CD14-positive monocyte (primary cell): ENCODE data around the gene CYCS. TPM values are rescaled to one million over a fixed set of nuclear protein-coding genes. Genes with fewer than 3 reads are reported as not detected.

ENCODE experiments used
- DNase-seq, 3 donors: peaks; one replicate each; pipeline ENCODE4 v3.0.0-alpha.2; 2011 to 2022
- H2AFZ ChIP-seq: 2 replicates; pipeline ENCODE4 v1.6.0; 2012; ENCODE audit warnings: mild to moderate bottlenecking, low read depth, low read length, inconsistent platforms; ENCODE audit not compliant: insufficient read depth, poor library complexity, severe bottlenecking
- H3K27ac ChIP-seq, 2 donors: 1 replicate in 1 of 2; 2 replicates in 1 of 2; pipeline ENCODE4 v1.5.1; 2012 to 2013; ENCODE audit warnings: low read length in 2 of 2, control low read depth in 1 of 2, inconsistent platforms in 1 of 2, low read depth in 1 of 2, mild to moderate bottlenecking in 1 of 2
- H3K27me3 ChIP-seq, 2 donors: one replicate each; pipeline versions ENCODE4 v1.6.0 to v1.6.1; 2011 to 2013; ENCODE audit warnings: low read length in 2 of 2; ENCODE audit not compliant: control insufficient read depth in 2 of 2, insufficient read depth in 2 of 2
- H3K36me3 ChIP-seq, 2 donors: replicated peaks in 1 of 2; 1 replicate in 1 of 2; 2 replicates in 1 of 2; pipeline versions ENCODE4 v1.5.1 to v1.6.1; 2012 to 2013; ENCODE audit warnings: low read length in 2 of 2, control low read depth in 1 of 2, inconsistent platforms in 1 of 2, mild to moderate bottlenecking in 1 of 2; ENCODE audit not compliant: insufficient read depth in 2 of 2, control insufficient read depth in 1 of 2
- H3K4me1 ChIP-seq, 2 donors: 1 replicate in 1 of 2; 2 replicates in 1 of 2; pipeline versions ENCODE4 v1.5.1 to v1.6.1; 2012 to 2013; ENCODE audit warnings: low read length in 2 of 2, control low read depth in 1 of 2, inconsistent platforms in 1 of 2, mild to moderate bottlenecking in 1 of 2, moderate library complexity in 1 of 2; ENCODE audit not compliant: insufficient read depth in 2 of 2, control insufficient read depth in 1 of 2
- H3K4me2 ChIP-seq: replicated peaks from 2 replicates; pipeline ENCODE3; 2012; ENCODE audit warnings: low read length, moderate library complexity, mild to moderate bottlenecking; ENCODE audit not compliant: poor library complexity, severe bottlenecking; ENCODE audit errors: extremely low read depth
- H3K4me3 ChIP-seq, 3 experiments: fragments of 200-600 bp in 1 of 3; sonication (generic) in 1 of 3; replicated peaks in 1 of 3; 1 replicate in 2 of 3; 2 replicates in 1 of 3; pipeline ENCODE4 v1.5.1; 2011 to 2013; ENCODE audit warnings: low read length in 3 of 3, mild to moderate bottlenecking in 3 of 3, control low read depth in 2 of 3, low read depth in 2 of 3, inconsistent platforms in 1 of 3, moderate library complexity in 1 of 3
- H3K79me2 ChIP-seq: 2 replicates; pipeline ENCODE4 v1.6.0; 2012; ENCODE audit warnings: mild to moderate bottlenecking, control low read depth, inconsistent platforms, low read length, moderate library complexity; ENCODE audit not compliant: insufficient read depth
- H3K9ac ChIP-seq: 2 replicates; pipeline ENCODE4 v1.6.0; 2017; ENCODE audit warnings: low read length, mild to moderate bottlenecking; ENCODE audit not compliant: insufficient read depth, poor library complexity, severe bottlenecking
- H3K9me3 ChIP-seq, 2 donors: replicated peaks in 1 of 2; 1 replicate in 1 of 2; 2 replicates in 1 of 2; pipeline versions ENCODE4 v1.5.1 to v1.6.1; 2012 to 2013; ENCODE audit warnings: low read length in 2 of 2, control low read depth in 1 of 2; ENCODE audit not compliant: control insufficient read depth in 1 of 2, insufficient read depth in 1 of 2
- H4K20me1 ChIP-seq: 2 replicates; pipeline ENCODE4 v1.6.0; 2012; ENCODE audit warnings: mild to moderate bottlenecking, low read length, control low read depth, moderate library complexity; ENCODE audit not compliant: insufficient read depth
- H3K27ac Mint-ChIP-seq, 7 donors: one replicate each; pipeline ENCODE4 v1.8.0; 2020; ENCODE audit warnings: mild to moderate bottlenecking in 7 of 7, mixed read lengths in 7 of 7, moderate library complexity in 6 of 7, inconsistent platforms in 2 of 7
- H3K27me3 Mint-ChIP-seq, 3 donors: one replicate each; pipeline ENCODE4 v1.8.0; 2021 to 2022; ENCODE audit warnings: low read depth in 3 of 3, mild to moderate bottlenecking in 3 of 3, mixed read lengths in 3 of 3, moderate library complexity in 3 of 3, inconsistent platforms in 1 of 3
- H3K36me3 Mint-ChIP-seq, 2 donors: one replicate each; pipeline ENCODE4 v1.8.0; 2020; ENCODE audit warnings: mixed read lengths in 2 of 2, inconsistent platforms in 1 of 2, mild to moderate bottlenecking in 1 of 2
- H3K4me1 Mint-ChIP-seq: one replicate; pipeline ENCODE4 v1.8.0; 2020; ENCODE audit warnings: mild to moderate bottlenecking, mixed read lengths
- H3K4me3 Mint-ChIP-seq, 2 donors: one replicate each; pipeline ENCODE4 v1.8.0; 2020; ENCODE audit warnings: mild to moderate bottlenecking in 2 of 2, mixed read lengths in 2 of 2, moderate library complexity in 1 of 2
- H3K9me3 Mint-ChIP-seq, 7 donors: one replicate each; pipeline ENCODE4 v1.8.0; 2020 to 2022; ENCODE audit warnings: mixed read lengths in 7 of 7, mild to moderate bottlenecking in 6 of 7, moderate library complexity in 6 of 7, inconsistent platforms in 2 of 7
- CTCF ChIP-seq: fragments of 200-600 bp; IDR thresholded peaks from one replicate; pipeline ENCODE4 v1.8.0; 2022; ENCODE audit warnings: antibody characterized with exemption, mild to moderate bottlenecking
- WGBS: methylation state at CpG from one replicate; pipeline ENCODE4 v1.1.5; 2013; ENCODE audit warnings: missing lambda C conversion rate; ENCODE audit not compliant: insufficient coverage; 5-methylcytosine and 5-hydroxymethylcytosine counted together
- intact Hi-C, 2 donors: fragments of 100-400 bp; cut with micrococcal nuclease; formaldehyde crosslinking; loops; one replicate each; pipeline versions ENCODE4 v1.15.0 to v1.15.1; 2023
- polyA plus RNA-seq, 3 donors: library from polyadenylated mRNA; depleted of rRNA in 1 of 3; unstranded in 2 of 3; stranded (reverse) in 1 of 3; fragments of 300-500 nt in 2 of 3; fragments of >200 nt in 1 of 3; fragmentation: Illumina TruSeq in 2 of 3; gene quantifications; 1 replicate in 2 of 3; 2 replicates in 1 of 3; pipeline ENCODE4 v1.2.3, GENCODE V29; 2012 to 2021

The CYCS gene
- polyA plus RNA-seq, 3 donors, result 35.8 to 99.3 (median 80.8) TPM

- Mint-ChIP-seq H3K4me1 (no peaks in the 10 kb centered on the region), H3K27me3 (peaks cover 0 to 2% (median 0%) of the 10 kb centered on the region in 3 donors), H3K27ac (no peak overlapping the region), H3K9me3 (peaks cover 0 to 6% (median 0%) of the 10 kb centered on the region in 7 donors), H3K36me3 (peaks cover 2 to 10% of the 10 kb centered on the region in 2 donors), H3K4me3 (no peak overlapping the region)
- Histone ChIP-seq H2AFZ (no peak overlapping the region), H3K4me3 (no peak overlapping the region), H4K20me1 (no peaks in the 10 kb centered on the region), H3K36me3 (no peaks in the 10 kb centered on the region), H3K79me2 (no peaks in the 10 kb centered on the region), H3K9me3 (no peaks in the 10 kb centered on the region), H3K27me3 (no peaks in the 10 kb centered on the region), H3K9ac (no peak overlapping the region), H3K27ac (no peak overlapping the region), H3K4me1 (no peaks in the 10 kb centered on the region), H3K4me2 (no peak overlapping the region)
- intact Hi-C loops, result no loop called here
- WGBS, result no CpG with 5 or more reads among the region's 3 CpGs
- no peak for DNase-seq
- TF ChIP-seq CTCF, result no peak
These were observed 15.8 kb downstream of the CYCS start for GRCh38 chr7:25109276-25109675.

- no peaks in the 10 kb centered on the region for H3K9me3 ChIP-seq
- Mint-ChIP-seq H3K36me3 (no peaks in the 10 kb centered on the region), H3K4me3 (no peak overlapping the region), H3K27me3 (peaks cover 0 to 2% (median 0%) of the 10 kb centered on the region in 3 donors), H3K4me1 (peaks cover 2% of the 10 kb centered on the region), H3K27ac (no peak overlapping the region), H3K9me3 (peaks cover 0 to 4% (median 0%) of the 10 kb centered on the region in 7 donors)
- H3K4me2 ChIP-seq, result no peak overlapping the region
- H2AFZ ChIP-seq, result no peak overlapping the region
- 95% methylated on average over 2 of the region's 3 CpGs for WGBS
- H3K79me2 ChIP-seq, result no peaks in the 10 kb centered on the region
- no peaks in the 10 kb centered on the region for H3K36me3 ChIP-seq
- H3K27me3 ChIP-seq, result no peaks in the 10 kb centered on the region
- H3K9ac ChIP-seq, result no peak overlapping the region
- H3K27ac ChIP-seq, result no peak overlapping the region
- H4K20me1 ChIP-seq, result no peaks in the 10 kb centered on the region
- no peak for DNase-seq
- H3K4me3 ChIP-seq, result no peak overlapping the region
- no peak for TF ChIP-seq CTCF
- no peaks in the 10 kb centered on the region for H3K4me1 ChIP-seq
- intact Hi-C loops, result no loop called here
These were observed 19.1 kb downstream of the CYCS start for GRCh38 chr7:25105911-25106310.
